SIG-M5 treated with dmso at 0.1 percent for 504 hours (cell line): ENCODE data around the gene B4GALT3.

ENCODE experiments used
- DNase-seq: peaks from one replicate; lab custom pipeline; 2025; ENCODE audit not compliant: unreplicated experiment; lab: John Stamatoyannopoulos, UW

The B4GALT3 gene

GRCh38 chr1:161131523-161132409 lies 45.5 kb downstream of the B4GALT3 start:
- DNase-seq = peak; percentile 51

GRCh38 chr1:161130266-161130665 lies 47.0 kb downstream of the B4GALT3 start:
- no peak for DNase-seq

GRCh38 chr1:161128591-161129420 lies 48.5 kb downstream of the B4GALT3 start:
- no peak for DNase-seq

- DNase-seq = peak; percentile 63
Measured at GRCh38 chr1:161127649-161128048, 49.7 kb downstream of the B4GALT3 start.

- no peak for DNase-seq
Measured at GRCh38 chr1:161122967-161123366, 54.3 kb downstream of the B4GALT3 start.

- DNase-seq = peak; percentile 86
Measured at GRCh38 chr1:161121834-161122233, 55.5 kb downstream of the B4GALT3 start.
